A549 (cell line): ENCODE results near the gene MLLT11.

Source experiments
- CTCF ChIP-seq: fragments of >200 bp; sonication (Bioruptor Twin); formaldehyde crosslinking; IDR thresholded peaks from 3 replicates; pipeline ENCODE4 v1.5.1; 2016
- EP300 ChIP-seq, 2 experiments: fragments of >200 bp; sonication (Bioruptor Twin); formaldehyde crosslinking; IDR thresholded peaks; 2 replicates in 1 of 2; 3 replicates in 1 of 2; pipeline ENCODE4 v1.6.1; 2016 to 2017
- MAFK ChIP-seq: fragments of 450-650 bp; IDR thresholded peaks from 2 replicates; pipeline ENCODE4 v1.6.1; 2014; ENCODE audit not compliant: partially characterized antibody
- RAD21 ChIP-seq, 2 experiments: fragments of >200 bp in 1 of 2; sonication (Bioruptor Twin) in 1 of 2; formaldehyde crosslinking in 1 of 2; IDR thresholded peaks in 1 of 2; conservative IDR thresholded peaks in 1 of 2; 2 replicates in 1 of 2; 3 replicates in 1 of 2; pipeline ENCODE4 v1.6.1; 2012 to 2018; ENCODE audit warnings: inconsistent platforms in 1 of 2
- ZFP36 ChIP-seq: fragments of 450-650 bp; IDR thresholded peaks from 2 replicates; pipeline ENCODE4 v1.6.1; 2014; ENCODE audit warnings: borderline replicate concordance; ENCODE audit not compliant: partially characterized antibody

- no peak for TF ChIP-seq CTCF
- no peak for TF ChIP-seq RAD21 (conservative IDR thresholded peaks at IDR 0.05 in 1 of 2, IDR thresholded peaks at IDR 0.05 in 1 of 2)
- TF ChIP-seq EP300 (IDR thresholded peaks at IDR 0.05): no peak
- TF ChIP-seq ZFP36: no peak
- TF ChIP-seq MAFK: peak; percentile 50
These were observed 46.7 kb downstream of the MLLT11 start for GRCh38 chr1:151106894-151107293.
